Testis (tissue), 3 donors: ENCODE results near the gene TMEM38B. TPM values are rescaled to one million over a fixed set of nuclear protein-coding genes. Genes with fewer than 3 reads are reported as not detected.

Experiments used
- DNase-seq: peaks from one replicate; pipeline ENCODE4 v3.0.0-alpha.2; 2019
- H3K27ac ChIP-seq, 2 donors: fragments of 200-600 bp; sonication (generic); one replicate each; pipeline ENCODE4 v1.5.1; 2019
- H3K27me3 ChIP-seq: fragments of 200-600 bp; sonication (generic); one replicate; pipeline ENCODE4 v1.5.1; 2019
- H3K36me3 ChIP-seq: fragments of 200-600 bp; sonication (generic); one replicate; pipeline ENCODE4 v1.5.1; 2017; ENCODE audit warnings: low read depth; ENCODE audit errors: missing control alignments
- H3K4me1 ChIP-seq: fragments of 200-600 bp; sonication (generic); one replicate; pipeline ENCODE4 v1.5.1; 2019
- H3K4me3 ChIP-seq, 2 donors: fragments of 200-600 bp; sonication (generic); one replicate each; pipeline ENCODE4 v1.5.1; 2017 to 2019
- H3K9me3 ChIP-seq: fragments of 200-600 bp; sonication (generic); one replicate; pipeline ENCODE4 v1.5.1; 2017
- CTCF ChIP-seq, 3 experiments: fragments of 450-650 bp in 2 of 3; fragments of 200-600 bp in 1 of 3; sonication (generic) in 1 of 3; IDR thresholded peaks; one replicate each; pipeline ENCODE4 v1.5.1; 2016 to 2019; ENCODE audit warnings: antibody characterized with exemption in 3 of 3, mild to moderate bottlenecking in 2 of 3, moderate library complexity in 1 of 3
- POLR2A ChIP-seq: fragments of 450-650 bp; IDR thresholded peaks from one replicate; pipeline ENCODE4 v1.6.1; 2017; ENCODE audit warnings: antibody characterized with exemption, mild to moderate bottlenecking, moderate library complexity
- WGBS, 2 donors: methylation state at CpG; one replicate each; pipeline ENCODE4 v1.1.5; 2018; 5-methylcytosine and 5-hydroxymethylcytosine counted together
- intact Hi-C: fragments of 100-400 bp; cut with DNase I; formaldehyde crosslinking; loops from one replicate; pipeline ENCODE4 v1.15.1; 2023; ENCODE audit warnings: low total_unique reads
- polyA plus RNA-seq: library from polyadenylated mRNA; stranded (reverse); fragments of 350-450 nt; fragmentation: Illumina TruSeq; extraction: RNeasy Lipid Tissue Mini Kit (QIAGEN cat#74804); gene quantifications from one replicate; pipeline ENCODE4 v1.2.3, GENCODE V29; 2014; ENCODE audit warnings: low read depth, low replicate concordance; ENCODE audit not compliant: insufficient read depth
- total RNA-seq, 2 donors: library from RNA; depleted of rRNA; stranded (reverse); fragments of >200 nt; gene quantifications; one replicate each; pipeline ENCODE4 v1.2.3, GENCODE V29; 2016

TMEM38B gene
- total and polyA plus RNA-seq, 3 donors from 2014 or later: 22.4 to 55.0 (median 29.9) TPM

DNA sequence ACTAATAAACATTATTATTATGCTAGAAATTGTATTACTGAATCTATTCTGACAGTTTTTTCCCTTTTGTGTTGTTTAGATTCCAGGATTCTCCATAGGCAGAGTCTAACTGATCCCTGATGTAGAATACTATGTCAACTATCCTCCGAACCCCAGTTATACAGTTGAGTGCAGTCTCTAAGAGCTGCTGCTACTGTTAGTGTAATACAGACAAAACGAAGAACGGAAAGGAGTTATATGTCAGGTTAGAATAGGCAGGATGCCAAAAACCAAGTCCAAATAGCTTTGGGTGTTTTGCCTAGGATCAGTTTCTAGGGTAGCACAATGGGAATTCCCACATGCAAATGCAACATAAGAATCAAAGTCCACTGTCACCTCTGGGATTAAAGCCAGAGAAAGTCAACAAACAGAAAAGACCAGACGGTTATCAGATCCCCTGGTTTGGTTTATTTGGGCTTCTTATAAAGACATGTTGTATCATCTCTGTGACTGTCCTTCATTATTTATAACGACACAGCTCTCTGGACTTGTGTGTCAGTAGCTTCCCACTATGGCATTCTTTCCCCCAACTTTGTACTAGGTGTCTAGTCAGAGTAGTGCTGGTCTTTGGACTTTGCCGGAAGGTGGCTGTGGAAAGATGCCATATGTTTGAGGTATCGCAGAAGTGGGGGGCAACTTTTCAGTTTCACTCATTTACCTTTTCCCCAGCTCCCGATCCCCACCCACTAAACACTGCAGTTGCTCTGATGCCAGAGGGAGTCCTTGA is 14.9 kb upstream of the TMEM38B start:
- Histone ChIP-seq H3K4me3 (no peak overlapping the region), H3K27me3 (no peaks in the 10 kb centered on the region), H3K9me3 (no peaks in the 10 kb centered on the region), H3K27ac (no peak overlapping the region), H3K4me1 (no peaks in the 10 kb centered on the region), H3K36me3 (no peaks in the 10 kb centered on the region)
- intact Hi-C loops: no loop called here
- 83 to 91% methylated on average over 8 of the region's 8 CpGs for WGBS, 2 donors
- DNase-seq: no peak
- TF ChIP-seq POLR2A (no peak), CTCF (IDR thresholded peaks at IDR 0.05) (no peak)

- Histone ChIP-seq H3K27me3 (no peaks in the 10 kb centered on the region), H3K4me1 (no peaks in the 10 kb centered on the region), H3K36me3 (no peaks in the 10 kb centered on the region), H3K4me3 (no peak overlapping the region), H3K27ac (no peak overlapping the region), H3K9me3 (no peaks in the 10 kb centered on the region)
- WGBS, 2 donors: 93 to 98% methylated on average over 2 of the region's 2 CpGs
- intact Hi-C loops: no loop called here
- no peak for TF ChIP-seq POLR2A
- no peak for TF ChIP-seq CTCF (IDR thresholded peaks at IDR 0.05)
- no peak for DNase-seq
These were observed 13.0 kb upstream of the TMEM38B start for GRCh38 chr9:105681313-105681712.

- WGBS, 2 donors: 92 to 100% methylated on average over 1 of the region's 1 CpG
These were observed 12.6 kb upstream of the TMEM38B start for GRCh38 chr9:105681724-105682123.

DNA sequence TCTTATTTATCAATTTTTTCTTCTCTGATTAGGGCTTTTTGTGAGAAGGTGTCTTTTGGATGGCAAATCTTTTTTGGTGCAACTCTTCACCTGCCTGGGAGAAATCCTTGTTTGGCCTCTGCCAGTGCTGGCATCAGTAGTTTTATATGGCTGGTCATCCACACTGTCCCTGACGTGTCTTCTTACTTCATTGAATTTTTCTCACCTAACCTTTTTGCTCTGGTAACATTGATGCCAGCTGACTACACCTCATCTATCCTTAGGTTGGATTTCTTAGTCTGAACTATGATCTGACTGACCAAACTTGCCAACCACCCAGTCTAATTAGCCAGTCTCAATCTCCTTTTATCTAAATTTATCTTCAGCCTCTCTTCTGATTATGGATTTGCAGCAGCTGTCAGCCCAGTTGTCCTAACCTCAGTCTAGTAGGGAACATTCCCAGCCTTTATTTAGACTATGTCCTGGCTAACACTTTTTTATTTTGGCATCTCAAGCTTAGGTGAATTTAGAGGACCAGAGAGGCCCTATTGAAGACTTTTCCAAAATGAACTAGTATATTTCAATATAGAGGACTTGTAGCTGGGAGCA is 10.6 kb upstream of the TMEM38B start:
- Histone ChIP-seq H3K9me3 (no peaks in the 10 kb centered on the region), H3K4me3 (no peak overlapping the region), H3K4me1 (no peaks in the 10 kb centered on the region), H3K36me3 (no peaks in the 10 kb centered on the region), H3K27ac (no peak overlapping the region), H3K27me3 (no peaks in the 10 kb centered on the region)
- no peak for DNase-seq
- intact Hi-C loops: no loop called here
- TF ChIP-seq CTCF (IDR thresholded peaks at IDR 0.05): no peak
- WGBS, 2 donors: 75 to 76% methylated on average over 1 of the region's 1 CpG

More at GRCh38 chr9:105681724-105682123, 12.6 kb upstream of the TMEM38B start:
- intact Hi-C loops: no loop called here
- Histone ChIP-seq H3K4me3 (no peak overlapping the region), H3K27ac (no peak overlapping the region), H3K36me3 (no peaks in the 10 kb centered on the region), H3K27me3 (no peaks in the 10 kb centered on the region), H3K4me1 (no peaks in the 10 kb centered on the region), H3K9me3 (no peaks in the 10 kb centered on the region)
- DNase-seq: no peak
- TF ChIP-seq CTCF (IDR thresholded peaks at IDR 0.05) (no peak), POLR2A (no peak)
